HG03442 (cell line): ENCODE results near the gene MBTD1.
"Not testable (repeated sequence)": the region's sequence is repeated elsewhere in the genome, so short reads cannot be mapped to it uniquely, and the experiment has no call there.

Source experiments
- ATAC-seq: cut with Tn5 transposase; IDR thresholded peaks from one replicate; pipeline ENCODE4 v1.9.1; 2021; ENCODE audit warnings: mild to moderate bottlenecking, moderate library complexity; ENCODE audit not compliant: unreplicated experiment

Gene MBTD1

DNA sequence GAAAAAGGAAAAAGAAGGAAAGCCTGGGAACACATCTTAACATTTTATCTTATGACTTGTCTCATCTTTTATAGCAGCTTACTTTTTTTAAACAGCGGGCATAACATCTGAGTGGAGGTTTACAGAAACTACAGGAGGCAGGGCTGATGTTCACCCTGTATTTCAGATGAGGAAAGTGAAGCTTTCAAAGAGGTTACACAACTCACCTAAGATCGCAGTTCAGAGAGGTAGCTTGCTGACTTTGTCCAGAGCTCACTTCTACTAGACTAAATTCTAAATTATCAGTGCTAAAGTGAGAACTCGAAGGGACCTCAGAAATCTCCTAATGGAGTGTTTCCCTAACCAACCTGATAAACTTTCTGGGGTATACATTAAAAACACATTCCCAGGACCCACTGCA, 3.7 kb downstream of the MBTD1 start:
- no peak for ATAC-seq

DNA sequence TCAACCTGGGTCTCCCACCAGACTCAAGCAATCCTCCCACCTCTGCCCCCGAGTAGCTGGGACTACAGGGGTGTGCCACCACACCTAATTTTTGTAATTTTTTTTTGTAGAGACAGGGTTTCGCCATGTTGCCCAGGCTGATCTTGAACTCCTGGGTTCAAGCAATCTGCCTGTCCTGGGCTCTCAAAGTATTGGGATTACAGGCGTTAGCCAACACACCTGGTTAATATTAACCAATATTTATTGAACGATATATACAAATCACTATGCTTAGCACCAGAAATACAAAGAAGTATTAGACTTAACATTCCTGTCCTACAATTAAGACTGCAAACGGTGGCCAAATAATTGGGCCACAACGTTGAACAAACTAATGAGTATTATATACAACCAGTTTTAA, 4.2 kb downstream of the MBTD1 start:
- no peak for ATAC-seq

DNA sequence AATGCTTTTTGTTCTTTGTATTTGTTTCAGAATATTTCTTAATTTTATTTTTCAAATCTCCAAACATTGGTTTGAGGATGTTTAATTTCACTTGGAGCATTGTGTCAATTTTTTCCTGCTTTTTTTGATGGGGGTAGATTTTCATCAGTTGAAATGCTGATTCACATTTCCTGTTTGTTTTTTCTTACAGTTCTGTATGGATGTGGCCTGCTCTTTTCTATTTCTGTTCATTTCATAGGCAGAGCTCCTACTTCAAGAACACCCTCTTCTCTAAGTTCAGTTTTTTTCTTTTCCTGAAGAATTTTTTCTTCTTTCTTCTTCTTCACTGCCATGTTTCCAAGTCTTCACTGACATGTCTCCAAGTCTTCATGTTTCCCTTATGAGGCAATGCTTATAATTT, 8.8 kb downstream of the MBTD1 start:
- no peak for ATAC-seq

DNA sequence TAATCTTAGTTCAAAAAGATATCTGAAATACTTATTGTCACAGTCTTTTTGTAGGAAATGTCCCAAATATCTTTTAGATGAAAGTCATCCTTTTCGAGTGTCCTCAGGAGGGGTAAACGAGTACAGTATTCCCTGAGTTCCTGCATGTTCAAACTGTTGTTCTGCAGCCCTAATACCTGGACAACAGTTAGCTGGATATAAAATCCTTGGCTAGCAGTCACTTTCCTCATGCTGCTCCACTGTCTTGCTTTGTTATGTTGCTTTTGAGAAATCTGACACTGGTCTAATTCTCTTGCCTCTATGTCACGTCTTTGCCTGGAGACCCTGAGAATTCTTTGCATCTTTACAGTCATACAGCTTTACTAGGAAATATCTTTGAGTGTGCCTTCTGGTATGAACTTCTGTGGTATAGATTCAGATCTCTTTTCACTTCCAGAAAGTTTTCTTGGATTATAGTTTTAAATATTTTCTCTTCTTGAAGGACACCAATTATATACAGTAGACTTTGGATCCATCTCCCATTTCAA, 9.5 kb downstream of the MBTD1 start:
- no peak for ATAC-seq

DNA sequence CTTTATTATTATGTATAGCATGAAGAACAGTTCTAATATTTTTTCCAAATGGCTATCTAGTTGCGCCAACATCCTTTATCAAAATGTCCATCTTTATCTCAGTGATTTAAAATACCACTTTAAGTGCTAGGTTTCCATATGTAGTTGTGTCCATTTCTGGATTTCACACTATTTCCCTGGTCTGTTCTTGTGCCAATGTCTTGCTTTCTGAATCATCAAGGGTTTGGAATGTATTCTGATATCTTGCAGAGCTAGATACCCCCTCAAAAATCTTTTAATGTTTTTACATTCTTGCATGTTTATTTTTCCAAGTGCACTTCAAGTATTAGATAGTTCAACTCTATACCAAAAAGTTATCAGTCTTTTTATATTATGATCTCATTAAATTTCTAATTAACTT, 14.3 kb downstream of the MBTD1 start:
- ATAC-seq: no peak

DNA sequence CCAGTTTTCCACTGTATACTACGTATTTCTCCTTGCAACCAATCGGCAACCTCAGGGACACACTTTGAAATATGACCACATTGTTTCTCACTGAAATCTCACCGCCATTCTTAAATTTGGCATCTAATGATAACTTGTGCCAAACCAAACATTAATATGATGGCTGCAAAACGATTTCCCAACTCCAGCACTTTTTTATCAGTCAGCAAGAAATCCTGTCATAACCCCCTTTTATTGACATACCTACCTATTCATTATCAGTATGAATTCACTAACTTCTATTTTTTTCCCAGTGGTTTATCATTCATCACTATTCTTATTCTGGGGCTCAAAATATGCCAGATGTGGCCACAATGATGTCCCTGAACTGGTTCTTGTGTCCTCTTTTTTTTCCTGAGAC, 15.8 kb downstream of the MBTD1 start:
- ATAC-seq: no peak

DNA sequence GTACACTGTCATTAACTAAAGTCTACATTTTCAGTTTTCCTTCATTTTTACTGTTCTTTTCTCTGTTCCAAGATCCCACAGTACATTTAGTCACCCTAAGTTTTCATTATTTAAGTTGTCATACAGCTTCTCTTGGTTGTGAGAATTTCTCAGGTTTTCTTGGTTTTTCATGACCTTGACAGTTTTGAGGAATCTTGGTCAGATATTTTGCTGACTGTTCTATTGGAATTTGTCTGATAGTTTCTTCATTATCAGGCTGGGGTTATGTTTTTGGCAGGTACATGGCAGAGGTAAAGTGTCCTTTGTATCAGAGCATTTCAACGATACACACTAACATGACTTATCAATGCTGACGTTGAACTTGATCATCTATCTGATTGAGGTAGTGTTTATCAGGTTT, 19.6 kb downstream of the MBTD1 start:
- ATAC-seq: no peak

DNA sequence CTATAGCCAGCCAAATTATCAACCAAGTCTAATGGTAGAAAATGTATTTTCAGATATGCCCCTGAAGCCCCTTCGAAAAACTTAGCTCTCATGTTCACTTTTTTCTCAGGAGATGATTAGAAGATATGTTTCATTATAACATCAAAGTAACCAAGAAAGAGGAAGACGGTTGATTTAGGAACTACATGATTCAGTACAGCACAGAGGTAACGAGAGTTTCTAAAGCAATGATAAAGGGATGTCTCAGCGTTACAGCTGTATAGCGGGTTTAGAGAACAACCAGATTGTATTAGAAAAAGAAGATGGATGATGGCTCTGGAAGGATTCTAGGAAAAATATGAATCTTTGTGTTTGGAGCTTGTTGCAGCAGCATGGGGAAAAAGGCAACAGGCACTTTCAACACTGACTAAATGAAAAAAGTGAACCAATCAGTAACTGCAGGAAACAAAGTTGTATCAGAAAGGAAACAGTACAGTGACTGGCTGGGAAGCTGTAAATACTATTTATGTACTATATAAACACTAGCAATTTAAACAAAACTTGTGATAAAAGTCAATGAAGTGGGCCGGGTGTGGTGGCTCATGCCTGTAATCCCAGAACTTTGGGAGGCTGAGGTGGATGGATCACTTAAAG, 21.5 kb downstream of the MBTD1 start:
- ATAC-seq: peak; percentile 83

DNA sequence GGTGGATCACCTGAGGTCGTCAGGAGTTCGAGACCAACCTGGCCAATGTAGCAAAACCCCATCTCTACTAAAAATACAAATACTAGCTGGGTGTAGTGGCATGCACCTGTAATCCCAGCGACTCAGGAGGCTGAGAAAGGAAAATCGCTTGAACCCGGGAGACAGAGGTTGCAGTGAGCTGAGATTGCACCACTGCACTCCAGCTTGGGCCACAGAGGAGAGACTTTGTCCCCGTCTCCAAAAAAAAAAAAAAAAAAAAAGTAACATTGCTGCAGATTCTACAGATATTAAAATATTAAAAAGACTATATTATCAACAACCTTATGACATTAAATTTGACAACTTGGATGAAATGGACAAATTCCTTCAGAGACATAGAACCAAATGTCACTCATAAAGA, 25.7 kb downstream of the MBTD1 start:
- ATAC-seq: no peak

DNA sequence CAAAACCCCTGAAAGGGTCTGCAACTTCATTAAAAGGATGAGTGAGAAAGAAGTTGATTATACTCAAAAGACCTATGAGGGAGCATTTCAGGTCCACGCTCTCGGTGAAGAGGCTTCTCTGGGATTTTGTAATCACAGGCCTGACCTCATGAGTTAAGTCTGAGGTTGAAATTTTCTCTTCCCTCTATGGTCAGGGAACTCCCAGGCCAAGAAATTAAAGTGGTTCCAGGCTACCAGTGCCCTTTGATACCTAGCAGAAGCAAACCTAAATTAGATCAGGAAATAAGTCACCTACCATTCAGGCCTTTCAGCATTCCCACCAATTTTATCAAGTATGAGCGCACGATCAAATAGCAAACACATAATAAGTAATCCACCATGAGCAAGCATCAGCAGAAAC, 27.9 kb downstream of the MBTD1 start:
- no peak for ATAC-seq

DNA sequence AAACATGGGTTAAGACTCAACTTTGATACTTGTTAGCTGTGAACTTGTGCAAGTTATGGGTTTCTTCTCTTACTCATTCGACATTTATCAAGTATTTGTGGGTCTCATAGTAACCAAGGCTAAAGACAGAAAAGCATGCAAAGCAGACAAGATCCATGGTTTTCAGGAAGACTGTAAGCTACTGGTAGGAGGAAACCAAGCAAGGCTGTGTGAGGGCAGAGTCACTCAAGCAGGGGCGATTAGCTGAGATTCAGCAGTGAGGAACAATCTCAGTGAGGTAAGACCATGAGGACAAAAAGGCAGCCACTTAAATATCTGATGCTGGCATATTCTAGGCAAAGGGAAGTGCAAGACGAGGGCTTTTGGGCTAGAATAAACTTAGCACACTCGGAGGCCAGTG, 29.5 kb downstream of the MBTD1 start:
- no peak for ATAC-seq

DNA sequence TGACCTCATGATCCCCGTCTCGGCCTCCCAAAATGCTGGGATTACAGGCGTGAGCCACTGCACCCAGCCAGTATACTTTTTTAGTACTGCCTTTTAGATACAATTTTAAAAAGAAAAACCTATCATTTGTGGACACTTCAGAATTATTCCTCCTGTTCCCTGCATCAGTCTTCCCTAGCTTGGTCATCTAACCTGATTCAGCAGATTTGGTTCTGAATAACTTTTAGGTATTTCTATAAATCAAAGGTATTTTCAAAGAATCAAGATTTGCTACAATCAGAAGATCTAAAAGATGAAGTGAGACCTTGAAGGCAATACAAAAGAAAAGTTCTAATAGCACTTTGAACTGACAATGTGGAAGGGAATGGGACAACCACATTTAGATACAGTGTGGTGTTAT, 30.0 kb downstream of the MBTD1 start:
- no peak for ATAC-seq

DNA sequence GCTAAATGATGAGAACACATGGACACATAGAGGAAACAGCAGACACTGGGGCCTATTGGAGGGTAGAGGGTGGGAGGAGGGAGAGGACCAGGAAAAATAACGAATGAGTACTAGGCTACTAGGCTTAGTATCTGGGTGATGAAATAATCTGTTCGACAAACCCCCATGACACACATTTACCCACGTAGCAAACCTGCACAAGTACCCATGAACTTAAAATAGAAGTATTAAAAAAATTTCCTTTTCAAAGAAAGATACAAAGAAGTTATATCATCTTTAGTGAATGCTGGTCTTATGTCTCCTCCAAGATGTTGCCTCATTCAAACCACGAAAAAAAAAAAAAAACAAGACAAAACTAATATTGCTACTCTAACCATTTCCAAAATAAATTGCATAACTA, 31.7 kb downstream of the MBTD1 start:
- no peak for ATAC-seq

DNA sequence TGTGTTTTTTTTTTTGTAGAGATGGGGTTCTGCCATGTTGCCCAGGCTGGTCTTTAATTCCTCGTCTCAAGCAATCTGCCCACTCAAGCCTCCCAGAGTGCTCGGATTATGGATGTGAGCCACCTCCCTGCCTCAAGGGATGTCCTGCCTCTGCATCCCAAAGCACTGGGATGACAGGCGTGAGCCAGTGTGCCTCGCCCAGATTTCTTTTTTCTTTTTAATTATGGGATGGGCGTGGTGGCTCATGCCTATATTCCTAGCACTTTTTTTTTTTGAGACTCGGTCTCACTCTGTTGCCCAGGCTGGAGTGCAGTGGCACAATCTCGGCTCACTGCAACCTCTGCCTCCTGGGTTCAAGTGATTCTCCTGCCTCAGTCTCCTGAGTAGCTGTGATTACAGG, 34.3 kb downstream of the MBTD1 start:
- not testable (repeated sequence) for ATAC-seq

DNA sequence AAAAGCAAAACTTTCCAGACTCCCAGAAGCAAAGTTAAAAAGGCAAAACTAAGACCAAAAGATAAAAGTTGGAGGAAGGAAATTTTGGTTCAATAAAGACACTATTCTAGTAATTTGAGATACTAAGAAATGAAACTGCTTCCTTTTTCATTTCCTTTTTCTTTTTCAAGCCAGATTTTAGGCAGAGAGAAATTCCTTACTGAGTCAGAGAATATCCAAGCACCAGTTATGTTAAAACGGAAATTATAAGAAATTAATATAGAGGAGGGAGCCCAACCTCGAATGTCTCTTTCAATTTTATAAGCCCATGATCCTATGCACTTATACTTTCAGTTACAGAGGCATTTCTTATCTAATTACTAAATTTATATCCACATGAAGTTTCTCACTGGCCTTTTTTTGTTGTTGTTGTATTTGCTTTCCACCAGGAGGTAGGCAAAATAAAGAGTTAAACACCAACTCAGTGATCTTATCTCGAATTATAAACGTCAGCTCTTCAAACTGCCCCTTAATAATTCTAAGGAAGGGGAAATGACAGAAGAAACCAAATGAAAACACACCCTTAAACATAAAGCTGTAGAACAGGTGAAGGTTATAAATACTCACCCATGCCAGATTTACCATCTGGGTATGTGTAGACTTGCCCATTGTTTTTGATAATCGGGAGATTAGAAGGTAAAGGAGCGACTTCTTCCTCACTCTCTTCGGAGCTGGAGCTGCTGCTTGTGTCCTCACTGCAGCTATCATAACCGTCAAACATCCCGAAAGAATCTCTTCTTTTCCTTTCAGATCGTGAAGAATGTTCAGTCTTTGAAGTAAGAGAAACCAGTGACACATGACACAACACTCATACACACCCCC, 35.2 kb downstream of the MBTD1 start:
- ATAC-seq: no peak

DNA sequence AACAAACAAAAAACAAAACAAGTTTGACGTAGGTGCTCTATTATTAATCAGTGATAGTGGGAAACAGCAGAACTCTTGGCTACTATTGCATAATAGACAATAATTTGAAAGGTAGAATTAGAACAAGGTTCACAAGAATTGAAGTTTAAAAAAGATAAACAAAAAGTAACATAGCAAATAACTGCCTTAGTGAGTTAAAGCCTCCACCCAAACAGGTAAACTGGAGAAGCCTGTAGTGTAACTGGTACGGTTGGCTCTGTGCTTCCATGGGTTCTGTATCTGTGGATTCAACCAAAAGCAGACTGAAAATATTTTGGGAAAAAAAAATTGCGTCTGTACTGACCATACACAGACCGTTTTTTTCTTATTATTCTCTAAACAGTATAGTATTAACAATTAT, 38.5 kb downstream of the MBTD1 start:
- no peak for ATAC-seq

DNA sequence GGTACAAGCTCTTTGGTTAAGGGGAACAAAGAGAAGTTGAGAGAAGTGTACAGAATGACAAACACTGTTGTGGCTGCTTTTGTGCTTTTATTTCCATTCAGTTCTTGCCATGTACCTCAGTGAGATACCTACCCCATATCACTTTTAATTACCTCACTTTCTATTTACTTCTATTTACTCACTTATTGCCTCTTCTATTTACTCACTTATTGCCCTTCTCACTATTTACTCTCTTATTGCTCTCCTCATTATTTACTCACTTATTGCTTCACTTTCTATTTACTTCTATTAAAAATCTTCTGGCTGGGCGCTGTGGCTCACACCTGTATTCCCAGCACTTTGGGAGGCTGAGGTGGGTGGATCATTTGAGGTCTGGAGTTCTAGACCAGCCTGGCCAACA, 41.9 kb downstream of the MBTD1 start:
- no peak for ATAC-seq

DNA sequence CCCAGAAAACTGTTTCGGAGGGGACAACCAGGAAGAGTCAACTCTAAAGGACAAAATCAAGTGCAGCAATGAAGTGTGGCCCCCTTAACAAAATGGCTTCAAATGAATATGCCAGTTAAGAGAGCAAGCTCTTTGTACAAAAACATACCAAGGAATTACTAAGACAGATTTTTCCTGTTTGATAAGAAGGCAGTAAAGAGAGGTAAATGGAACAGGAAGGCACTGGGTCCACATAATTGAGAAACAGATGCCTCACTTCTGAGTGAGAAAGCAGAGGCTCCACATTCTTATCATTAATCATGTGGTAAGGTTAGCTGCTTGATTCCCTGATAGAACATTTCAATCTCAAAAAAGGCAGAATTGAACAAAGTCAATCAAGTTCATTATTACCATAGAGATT, 44.9 kb downstream of the MBTD1 start:
- ATAC-seq: no peak

DNA sequence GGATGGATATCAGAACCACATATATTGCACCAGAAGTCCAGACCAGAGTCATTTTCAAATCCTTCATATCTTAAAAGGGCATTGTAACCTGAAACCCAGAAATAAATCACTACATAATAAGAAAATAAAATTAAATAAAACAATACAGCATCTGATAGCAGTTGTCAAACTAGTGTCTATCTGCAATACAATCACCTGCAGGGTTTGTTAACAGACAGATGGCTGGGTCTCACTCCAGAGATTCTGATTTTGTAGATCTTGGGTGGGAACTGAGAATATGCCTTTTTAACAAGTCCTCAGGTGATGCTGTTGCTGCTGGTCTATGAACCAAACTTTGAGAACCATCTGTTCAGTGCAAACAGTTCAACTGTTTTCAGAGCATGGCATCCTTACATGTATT, 56.0 kb downstream of the MBTD1 start:
- no peak for ATAC-seq

DNA sequence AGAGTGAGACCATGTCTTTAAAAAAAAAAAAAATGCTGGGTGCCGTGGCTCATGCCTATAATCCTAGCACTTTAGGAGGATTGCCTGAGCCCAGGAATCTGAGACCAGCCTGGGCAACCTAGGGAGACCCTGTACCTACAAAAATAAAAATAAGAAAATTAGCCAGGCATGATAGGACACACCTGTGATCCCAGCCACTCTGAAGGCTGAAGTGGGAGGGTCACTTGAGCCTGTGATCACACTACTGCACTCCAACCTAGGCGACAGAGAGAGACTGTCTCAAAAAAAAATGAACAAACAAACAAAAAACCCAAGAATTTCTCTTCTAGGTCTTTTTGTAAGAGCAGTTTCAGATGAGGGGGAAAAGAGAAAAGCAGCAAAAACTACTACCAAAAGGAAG, 59.0 kb downstream of the MBTD1 start:
- no peak for ATAC-seq

DNA sequence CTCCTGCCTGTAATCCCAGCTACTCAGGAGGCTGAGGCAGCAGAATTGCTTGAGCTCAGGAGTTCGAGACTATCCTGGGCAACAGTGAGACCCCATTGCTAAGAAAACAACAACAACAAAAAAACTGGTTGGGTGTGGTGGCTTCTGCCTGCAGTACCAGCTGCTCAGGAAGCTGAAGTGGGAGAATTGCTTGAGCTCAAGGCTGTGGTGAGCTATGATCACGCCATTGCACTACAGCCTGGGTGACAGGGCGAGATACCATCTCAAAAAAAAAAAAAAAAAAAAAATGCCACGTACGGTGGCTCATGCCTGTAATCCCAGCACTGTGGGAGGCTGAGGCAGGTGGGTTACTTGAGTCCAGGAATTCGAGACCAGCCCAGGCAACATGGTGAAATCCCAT, 59.6 kb downstream of the MBTD1 start:
- ATAC-seq: no peak

DNA sequence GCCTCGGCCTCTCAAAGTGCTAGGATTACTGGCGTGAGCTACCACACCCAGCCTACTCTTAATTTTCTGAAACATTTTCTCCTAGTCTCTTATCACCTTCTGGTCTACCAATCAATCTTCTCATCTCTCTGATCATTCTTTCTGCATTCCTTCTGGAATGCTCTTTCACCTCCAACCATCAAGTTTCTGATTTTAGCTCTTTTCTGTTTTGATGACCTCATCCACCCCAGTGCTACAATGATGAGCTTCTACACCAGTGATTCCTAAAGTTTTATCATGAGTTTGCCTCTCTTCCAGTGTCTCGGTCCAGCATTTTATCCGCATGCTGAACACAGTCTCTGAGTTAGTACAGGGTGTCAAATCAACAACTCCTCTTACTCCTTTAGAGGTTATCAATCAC, 62.1 kb downstream of the MBTD1 start:
- no peak for ATAC-seq
